Stimulated activated CD8-positive, alpha-beta memory T cell treated with anti-CD3 and anti-CD28 coated beads, Interleukin-7, amount 100 ng/mL, for 1 hour (primary cell): ENCODE measurements around the gene ACIN1.

Experiments
- DNase-seq, 2 donors: peaks; one replicate each; pipeline ENCODE4 v3.0.0-alpha.2; 2020; ENCODE audit warnings: low read depth in 2 of 2

ACIN1 gene

DNA sequence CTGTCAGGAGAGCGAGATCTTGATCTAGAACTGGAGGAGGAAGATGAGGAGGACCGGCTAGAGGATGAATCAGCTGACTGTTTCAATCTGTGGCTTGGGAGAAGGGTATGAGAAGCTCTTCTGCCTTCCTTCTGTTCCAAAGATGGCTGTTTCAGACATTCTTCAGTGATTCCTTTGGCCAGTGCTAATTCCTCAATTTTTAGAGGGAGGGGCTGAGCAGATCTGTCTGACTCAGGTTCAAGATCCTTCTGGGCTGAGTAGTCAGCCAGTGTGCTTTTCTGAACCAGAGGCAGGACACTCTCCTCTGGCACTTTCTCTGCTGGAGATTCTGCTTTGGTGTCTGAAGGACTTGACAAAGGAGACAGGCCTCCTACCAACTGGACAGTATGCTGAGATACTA, 15.2 kb downstream of the ACIN1 start:
- DNase-seq: no peak

DNA sequence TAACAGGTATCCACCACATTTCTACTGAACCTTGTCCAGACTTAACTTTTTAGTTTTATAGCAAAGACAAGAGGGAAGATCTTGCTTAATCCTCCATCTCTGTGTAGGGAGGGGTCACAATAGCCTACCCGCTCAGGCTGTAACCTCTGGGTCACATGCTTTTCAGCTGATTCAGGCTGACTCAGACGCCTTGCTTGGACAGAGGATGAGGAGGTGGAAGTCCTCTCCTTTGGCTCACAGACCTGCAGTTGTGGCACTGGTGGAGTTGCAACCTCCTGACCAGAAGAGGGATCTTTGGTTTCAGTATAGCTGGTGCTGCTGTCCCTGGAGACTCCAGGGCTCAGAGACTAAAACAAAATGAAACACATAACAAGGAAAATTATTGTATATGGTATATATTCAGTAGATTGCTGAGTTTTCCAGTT, 16.2 kb downstream of the ACIN1 start:
- DNase-seq: no peak

DNA sequence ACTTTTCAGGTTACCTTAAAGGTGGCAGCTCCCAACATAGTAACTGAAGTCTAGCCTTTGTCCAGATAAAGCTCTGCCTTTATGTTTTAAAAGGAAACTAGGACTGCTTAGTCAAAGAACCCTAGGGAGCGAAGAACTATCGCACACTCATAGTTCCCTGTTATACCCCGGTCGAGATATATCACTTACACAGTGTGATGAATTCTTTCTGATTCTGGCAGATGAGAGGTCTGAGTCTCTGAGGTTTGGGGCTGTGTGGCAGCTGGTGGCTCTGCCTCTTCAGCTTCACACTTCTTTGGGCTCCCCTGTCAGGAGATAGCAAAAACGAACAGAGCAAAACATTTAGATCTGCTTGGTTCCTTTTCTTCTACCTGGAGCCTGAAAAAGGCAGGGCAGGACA, 17.0 kb downstream of the ACIN1 start:
- no peak for DNase-seq

DNA sequence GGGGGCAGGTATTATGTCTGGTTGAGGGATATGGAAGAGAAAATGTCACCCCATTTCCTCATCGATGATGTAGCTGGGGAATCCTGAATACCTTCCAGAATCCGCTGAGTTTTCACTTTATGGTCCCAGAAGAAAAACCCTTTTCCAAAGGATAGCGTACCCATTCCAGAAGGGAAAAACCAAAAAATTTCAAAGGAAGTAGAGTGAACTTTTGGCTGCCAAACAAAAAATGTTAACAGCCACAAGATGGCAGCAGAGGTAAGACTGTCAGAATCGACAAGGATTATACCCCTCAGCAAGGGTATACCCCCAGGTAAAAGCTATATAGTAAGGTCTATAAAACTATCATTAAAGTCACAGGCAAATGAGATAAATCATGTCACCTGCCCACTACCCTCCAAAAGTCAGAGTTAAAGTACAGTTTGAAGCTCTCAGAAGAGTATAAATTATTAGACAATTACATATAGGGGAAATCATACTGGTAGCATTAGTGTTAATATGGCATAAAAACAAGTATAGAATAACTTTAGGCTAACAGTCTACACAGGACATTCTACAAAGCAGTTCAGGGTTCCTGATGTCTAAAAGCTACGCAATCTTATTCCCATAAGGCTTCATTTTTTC, 18.0 kb downstream of the ACIN1 start:
- no peak for DNase-seq

DNA sequence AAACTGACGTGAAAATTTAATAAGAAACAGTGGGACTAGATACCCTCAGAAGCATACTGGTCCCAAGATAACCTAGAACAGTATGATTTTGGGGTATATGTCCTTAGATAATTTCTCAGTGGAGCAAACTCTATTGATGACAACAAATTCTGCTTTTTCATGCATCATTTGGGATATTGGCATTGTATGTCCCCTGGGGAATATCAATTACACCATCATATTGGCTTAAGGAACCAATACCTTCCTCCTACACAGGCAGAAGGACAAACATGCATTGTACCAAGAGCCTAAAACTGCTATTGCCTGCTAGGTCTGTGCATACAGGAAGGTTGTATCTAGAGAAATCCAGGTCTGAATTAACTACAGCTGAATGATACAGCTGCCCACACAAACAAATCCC, 20.0 kb downstream of the ACIN1 start:
- DNase-seq: no peak

DNA sequence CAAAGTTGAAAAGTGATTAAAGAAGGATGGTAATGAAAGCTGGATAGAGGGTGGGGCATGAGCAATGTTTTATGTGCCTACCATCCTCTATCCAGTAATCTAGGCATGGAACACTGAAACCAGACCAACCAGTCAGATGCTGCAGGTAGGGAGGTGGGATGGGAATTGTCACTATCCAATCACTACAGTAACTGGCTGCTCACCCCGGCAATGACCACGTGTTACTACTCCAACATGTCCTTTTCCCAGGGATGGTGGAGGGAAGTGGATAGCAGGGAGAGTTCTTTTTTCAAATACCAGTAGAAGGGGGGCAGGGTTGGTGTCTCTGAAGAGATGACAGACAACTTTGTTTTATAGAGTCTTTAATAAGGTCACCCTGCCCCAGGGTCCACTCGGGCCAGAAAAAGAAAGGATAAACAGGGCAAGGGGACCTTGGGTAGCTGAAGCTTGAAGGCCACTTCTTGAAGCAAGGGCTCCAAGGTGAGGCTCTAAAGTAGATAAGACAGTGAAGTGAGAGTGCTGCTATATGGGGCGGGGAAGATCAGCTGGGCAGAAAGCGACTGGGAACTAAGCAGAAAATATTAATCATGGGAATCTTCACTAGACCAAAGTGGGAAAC, 22.9 kb downstream of the ACIN1 start:
- no peak for DNase-seq

DNA sequence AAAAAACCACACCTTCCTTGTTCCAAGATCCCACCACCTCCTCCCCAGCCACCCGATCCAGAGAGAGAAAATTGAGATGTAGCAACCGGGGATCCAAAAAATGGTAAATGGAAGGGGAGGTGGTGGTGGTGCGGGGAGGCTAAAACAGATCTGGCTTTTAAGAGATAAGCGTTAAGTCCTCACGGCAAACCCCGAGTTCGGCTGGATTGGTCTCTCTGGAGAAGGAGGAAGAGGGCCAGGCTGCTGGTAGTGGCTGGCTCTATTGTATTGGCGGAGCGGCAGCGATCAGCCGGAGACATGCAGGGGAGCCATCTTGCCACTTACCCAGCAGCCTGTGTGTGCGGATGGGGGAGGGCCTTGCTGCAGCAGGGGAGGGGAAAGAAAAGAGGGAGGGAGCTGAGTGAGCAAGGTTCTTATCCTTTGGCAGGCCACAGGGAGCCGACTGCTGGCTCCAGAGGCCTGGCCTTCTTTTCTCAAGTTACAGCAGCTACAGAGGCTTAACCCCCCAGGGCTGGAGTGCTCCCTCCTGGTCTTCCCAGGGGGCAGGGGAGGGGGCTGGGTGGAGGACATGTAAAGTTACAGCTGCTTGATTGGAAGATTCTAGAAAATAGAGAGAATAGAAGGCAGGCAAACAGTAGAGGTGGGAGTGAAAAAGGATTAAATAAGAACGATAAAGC, 23.6 kb downstream of the ACIN1 start:
- DNase-seq: peak; percentile 32 to 47

DNA sequence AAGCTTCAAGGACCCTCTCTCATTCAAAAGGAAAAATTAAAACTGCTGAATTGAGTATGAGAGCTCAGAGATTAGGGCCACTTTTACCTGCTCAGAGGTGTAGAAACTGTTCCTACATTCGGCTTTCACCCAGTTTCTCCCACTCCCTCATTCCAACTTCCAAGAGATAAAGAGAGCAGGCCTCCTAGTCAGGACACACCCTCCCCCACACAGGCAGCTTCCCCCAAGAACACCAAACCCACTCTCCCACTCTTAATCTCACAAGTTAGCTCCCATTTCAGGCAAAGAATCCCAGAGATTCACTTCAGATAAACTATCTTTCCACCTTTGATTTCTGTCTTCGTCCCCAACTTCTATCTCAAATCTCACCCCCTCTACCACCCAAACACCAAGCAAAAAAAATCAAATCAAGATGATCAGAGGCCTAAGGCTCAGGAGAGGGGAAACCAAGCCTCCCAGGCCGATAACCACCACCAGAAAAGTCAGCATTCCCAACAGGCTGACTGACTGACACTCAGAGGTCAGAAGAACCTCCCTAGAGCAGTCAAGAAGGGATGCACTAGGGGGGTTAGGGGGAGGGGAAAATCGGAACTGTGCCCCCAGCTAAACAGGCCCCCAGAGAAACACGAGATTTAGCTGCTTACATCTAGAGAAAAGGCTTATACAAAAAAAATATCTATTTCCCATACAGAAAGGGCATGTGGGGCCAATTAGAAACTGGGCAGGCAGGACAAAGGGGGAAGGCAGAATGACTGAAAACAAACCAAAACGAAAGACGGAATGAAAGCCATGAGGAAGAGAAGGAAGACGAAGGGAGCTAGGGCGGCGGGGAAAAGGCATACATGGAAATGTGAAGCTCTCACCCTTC, 24.4 kb downstream of the ACIN1 start:
- DNase-seq: no peak

DNA sequence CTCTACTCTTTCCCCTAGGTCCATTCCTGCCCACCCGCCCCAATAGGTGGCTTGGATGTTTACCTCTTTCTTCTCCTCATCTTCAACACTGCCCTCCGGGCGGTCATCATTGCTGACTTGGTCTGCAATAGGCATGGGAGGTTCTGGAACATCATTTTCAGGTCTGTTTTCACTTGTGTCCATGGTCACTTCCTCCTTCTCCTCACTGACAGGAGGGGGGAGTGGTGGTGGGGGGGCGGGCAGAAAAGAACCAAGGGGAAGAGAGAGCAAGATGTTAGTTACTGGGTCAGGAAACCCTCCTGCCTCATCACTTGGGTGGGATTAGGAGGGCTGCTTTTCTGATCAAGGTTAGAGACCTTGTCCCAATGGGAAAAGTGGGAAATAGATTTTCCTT, 25.5 kb downstream of the ACIN1 start:
- no peak for DNase-seq

DNA sequence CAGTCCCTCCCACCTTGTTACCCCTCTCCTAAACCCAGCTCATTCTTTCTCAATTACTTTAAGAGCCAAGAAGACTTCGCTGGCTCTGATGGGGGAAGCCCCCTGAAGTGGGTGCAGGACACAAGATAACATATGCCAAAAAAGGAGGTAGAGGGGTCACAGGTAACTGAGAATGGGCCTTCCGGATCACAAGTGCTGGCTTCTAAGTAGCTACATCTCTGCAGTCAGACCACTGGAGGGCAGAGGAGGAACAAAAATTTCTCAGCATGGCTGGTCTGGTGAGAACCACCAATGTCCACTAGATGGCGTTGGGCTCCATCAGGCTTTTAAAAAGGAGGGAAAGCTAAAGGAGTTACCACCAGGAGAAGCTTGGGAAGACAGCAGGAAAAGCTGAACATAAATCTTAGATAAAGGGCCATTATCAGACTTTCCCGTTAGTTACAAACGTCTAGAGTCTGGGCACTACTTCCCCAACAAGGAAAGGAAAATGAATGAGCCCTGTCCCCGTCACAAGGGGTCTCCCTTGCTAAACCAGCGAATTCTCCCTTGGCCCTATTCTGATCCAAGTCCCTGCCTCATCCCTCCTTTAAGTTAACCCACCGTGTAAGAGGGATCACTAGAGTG, 26.0 kb downstream of the ACIN1 start:
- peak; percentile 37 to 53 for DNase-seq

DNA sequence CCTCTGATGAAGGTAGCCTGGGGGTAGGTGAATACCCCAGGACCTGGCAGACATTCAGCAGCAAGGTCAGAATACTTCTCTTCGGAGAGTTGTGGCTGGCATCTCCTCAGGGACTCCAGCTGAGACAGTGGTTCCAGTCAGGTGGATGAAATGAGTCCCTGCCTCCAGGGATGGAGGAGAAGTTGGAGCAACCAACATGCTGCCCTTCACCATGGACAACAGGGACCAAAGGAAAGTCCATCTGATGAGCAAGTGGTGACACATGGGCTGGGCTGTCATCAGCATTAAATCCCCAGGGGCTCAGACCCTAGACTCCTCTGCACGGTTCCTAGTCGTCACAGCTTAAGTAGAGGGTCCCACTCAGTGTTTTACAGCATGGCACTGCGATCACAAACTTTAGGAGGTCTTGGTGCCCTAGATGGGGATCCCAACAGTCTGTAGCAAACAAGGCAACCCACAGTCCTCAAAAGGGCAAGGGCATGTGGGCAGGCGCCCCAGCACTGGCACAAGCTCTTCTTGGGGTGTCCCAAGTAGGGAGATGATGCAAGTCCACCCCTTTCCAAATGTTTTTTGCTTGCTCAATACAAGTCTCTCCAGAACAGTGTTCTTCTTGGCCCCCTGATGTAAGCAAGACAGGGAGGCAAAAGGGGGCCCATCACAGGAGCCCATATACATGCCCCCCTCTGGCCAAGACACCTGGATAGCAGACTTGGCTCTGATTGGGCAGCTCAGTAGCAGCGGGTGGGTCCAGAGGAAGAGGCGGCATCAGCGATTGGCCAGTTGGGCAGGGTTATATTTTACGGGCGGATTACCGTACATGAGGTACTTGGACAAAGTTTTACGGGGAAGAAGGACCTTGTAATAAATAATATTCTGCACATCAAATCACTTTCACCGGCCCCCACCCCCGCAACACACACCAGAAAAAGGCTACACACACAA, 26.8 kb downstream of the ACIN1 start:
- DNase-seq: no peak

DNA sequence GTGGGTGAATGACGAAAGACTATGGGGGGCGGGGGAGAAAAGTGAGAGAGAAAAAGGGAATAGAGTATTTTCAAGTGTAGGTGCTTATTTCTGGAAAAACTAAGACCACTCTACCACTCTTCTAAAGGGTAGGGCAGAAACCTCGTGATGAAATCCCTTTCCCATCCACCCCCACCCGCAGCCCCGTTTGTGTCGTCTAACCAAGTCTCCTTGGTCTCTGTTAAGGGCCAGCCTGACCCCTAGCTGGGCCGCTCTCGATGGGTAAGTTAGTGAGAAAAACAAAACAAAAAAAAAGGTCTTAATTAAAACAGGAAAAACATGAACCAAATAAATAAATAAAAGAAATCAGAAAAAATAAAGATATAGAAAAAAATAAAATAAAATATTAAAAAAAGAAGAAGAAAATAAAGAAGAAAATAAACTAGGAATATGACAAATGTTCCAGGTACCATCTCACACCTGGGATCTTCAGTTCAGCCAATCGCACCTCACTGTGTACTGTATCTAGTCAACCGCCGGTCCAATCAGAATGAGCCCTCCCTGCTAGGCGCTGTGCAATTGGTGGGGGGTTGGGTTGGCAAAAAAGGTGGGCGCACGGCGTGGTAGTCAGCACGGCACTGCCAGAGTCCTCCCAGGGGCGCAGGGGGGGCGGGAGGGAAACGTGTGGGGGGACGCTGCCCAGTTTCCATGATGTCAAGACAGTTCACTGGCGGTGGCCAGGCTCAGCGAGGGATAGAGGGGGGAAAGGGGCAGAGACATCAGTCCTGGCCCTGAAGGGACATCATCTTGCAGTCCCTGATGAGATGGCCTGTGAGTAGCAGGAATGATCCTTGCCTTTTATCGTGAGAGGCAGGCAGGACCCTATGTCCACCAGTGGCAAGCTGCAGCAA, 27.8 kb downstream of the ACIN1 start:
- no peak for DNase-seq

DNA sequence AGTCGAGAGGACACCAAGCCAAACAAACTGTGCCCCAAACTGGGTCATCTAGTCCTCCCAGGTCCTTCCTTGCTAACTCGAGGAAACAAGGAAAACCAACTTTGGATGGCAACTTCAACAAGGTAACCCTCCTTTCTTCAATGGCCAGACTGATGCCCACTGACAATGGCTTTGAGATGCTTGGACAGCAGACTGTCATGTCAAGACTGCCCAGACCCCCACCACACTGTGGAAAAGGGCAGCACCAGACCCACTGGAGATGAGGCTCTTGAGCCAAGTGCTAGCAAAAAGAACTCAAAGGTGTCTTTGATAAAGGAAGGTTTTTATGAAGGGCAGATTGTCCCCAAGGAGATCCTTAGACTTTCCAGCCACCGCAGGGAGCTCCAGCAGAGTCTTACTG, 28.6 kb downstream of the ACIN1 start:
- no peak for DNase-seq

DNA sequence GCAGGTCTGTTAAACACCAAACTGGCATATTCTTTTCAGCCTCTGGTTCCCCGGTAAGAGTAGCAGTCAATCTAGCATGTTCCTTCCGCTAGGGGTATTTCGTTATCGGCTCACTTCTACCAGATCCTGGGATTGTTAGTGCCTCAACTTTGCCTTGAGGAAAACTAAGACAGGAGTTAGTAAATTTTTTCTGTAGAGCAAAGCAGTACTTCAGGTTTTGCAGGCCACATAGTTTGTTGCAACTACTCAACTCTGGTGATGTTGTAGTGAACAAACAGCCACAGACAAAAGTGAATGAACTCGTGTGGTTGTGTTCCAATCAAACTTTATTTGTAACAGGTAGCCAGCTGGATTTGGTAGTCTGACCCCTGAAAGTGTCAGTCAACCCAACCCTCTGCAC, 31.3 kb downstream of the ACIN1 start:
- DNase-seq: no peak

DNA sequence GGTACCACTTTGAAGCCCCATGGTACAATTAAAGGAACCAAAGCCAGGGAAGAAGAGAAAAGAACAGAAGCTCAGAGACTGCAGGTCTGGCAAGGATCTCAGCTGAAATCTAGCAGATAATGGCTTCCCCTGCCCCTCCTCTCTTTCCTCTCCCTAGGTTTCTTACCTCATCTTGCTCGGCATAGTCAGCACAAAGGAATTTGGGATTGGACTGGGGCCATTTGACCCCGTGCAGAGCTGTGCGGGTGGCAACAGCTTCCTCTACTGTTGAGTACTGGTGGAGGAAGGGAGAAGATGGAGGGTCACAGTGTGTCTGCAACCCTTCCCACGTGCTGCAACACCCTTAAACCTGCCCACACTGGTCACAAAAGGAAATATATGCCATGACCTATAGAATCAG, 32.9 kb downstream of the ACIN1 start:
- DNase-seq: no peak

DNA sequence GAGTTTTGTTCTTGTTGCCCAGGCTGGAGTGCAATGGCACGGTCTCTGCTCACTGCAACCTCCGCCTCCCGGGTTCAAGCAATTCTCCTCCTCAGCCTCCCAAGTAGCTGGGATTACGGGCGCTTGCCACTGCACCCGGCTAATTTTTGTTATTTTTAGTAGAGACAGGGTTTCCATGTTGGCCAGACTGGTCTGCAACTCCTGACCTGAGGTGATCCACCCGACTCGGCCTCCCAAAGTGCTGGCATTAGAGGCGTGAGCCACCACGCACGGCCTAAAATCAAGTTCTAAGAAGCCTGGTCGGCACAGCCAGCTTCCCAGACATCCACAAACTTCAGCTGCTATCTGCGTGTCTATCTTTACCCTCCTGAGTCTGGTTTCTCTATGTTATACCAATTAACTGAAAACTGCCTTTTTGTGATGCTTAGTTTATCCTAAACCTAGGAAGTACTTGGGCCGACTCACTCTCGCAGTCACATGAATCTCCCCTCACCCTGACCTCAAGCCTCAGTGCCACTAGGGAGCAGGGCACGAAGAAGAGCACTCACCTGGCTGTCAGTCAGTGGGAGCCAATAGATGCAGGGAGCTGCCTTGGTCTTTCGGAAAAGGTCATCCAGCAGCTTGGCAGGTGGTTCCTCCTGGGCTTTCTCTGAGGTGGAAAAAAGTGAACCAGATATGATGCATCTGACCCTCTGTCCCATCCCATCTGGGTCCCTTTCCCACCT, 34.2 kb downstream of the ACIN1 start:
- DNase-seq: no peak

DNA sequence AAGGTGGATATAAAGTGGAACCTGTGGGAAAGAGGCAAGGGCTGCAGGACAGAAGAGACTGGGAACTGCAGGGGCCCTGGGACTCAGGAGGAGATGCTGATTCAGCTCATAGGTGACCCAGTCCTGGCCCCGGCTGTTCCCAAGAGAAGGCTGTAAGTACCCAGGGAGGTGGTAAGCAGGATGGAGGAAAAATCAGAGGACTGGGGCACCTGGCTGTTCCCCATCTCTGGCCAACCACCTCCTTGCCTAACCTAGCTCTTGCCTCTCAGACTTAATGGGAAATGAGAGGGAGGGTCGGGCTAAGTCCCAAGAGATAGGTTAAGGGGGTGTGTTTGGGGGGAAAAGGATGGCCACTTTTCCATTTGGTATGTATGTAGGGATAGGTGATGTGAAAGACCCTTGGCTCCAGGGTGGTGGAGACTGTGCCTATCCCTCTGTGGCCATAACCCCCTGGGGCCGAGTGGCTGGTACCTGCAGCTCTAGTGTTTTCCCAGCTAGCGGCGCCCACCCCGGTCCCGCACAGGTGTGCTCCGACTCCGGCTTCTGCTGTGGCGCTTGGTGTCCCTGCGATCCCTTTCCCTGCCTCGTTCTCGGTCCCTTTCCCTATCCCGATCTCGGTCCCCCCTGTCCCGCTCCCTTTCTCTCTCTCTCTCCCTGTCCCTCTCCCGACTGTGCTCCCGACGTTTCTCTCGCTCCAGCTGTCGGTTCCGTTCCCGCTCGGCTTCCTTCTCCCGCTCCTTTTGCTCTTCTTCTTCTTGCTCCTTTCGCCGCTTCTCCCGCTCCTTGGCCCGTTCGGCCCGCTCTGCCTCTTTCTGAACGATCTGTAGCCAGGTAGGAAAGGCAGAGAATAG, 36.1 kb downstream of the ACIN1 start:
- DNase-seq: no peak
